IMR-90 (cell line): ENCODE measurements around the gene NANOGP8. TPM values are rescaled to one million over a fixed set of nuclear protein-coding genes. Genes with fewer than 3 reads are reported as not detected.

Experiments
- ATAC-seq: fragments of 200-7000 bp; cut with Tn5 transposase; 2 replicates; pipeline ENCODE4 v1.9.1; 2020; ENCODE audit warnings: low read depth, mild to moderate bottlenecking, moderate library complexity
- BruUV-seq: library from RNA; stranded (reverse); fragments of 400-500 nt; replicated peaks from 2 replicates; lab custom pipeline; 2021; lab: Mats Ljungman, UMichigan
- CTCF ChIA-PET: fragments of 300-600 bp; formaldehyde crosslinking; extraction: SDS; loops from one replicate; lab custom pipeline; 2021; ENCODE audit warnings: antibody characterized with exemption; lab: Yijun Ruan, JAX
- POLR2A ChIA-PET: fragments of 300-600 bp; sonication (Branson Sonifier 250); formaldehyde crosslinking; loops from one replicate; lab custom pipeline; 2022; ENCODE audit warnings: antibody characterized with exemption; ENCODE audit not compliant: unreplicated experiment; lab: Charles Lee
- DNase-seq: peaks from one replicate; pipeline ENCODE4 v3.0.0; 2013
- H2AFZ ChIP-seq: replicated peaks from 2 replicates; pipeline ENCODE3; 2013; ENCODE audit warnings: low read length, mild to moderate bottlenecking; ENCODE audit not compliant: poor library complexity
- H2AK5ac ChIP-seq: 2 replicates; pipeline ENCODE4 v1.6.1; 2013; ENCODE audit warnings: low read depth, low read length, inconsistent platforms
- H2AK9ac ChIP-seq: replicated peaks from 2 replicates; pipeline ENCODE3; 2013; ENCODE audit warnings: mild to moderate bottlenecking, low read depth, low read length, moderate library complexity; ENCODE audit not compliant: poor library complexity
- H2BK120ac ChIP-seq: 2 replicates; pipeline ENCODE4 v1.6.1; 2013; ENCODE audit warnings: low read depth, low read length, inconsistent platforms
- H2BK15ac ChIP-seq: 3 replicates; pipeline ENCODE4 v1.6.1; 2013; ENCODE audit warnings: low read depth, low read length, inconsistent platforms
- H2BK20ac ChIP-seq: 2 replicates; pipeline ENCODE4 v1.6.1; 2013; ENCODE audit warnings: low read depth, mild to moderate bottlenecking, inconsistent platforms, low read length, moderate library complexity
- H2BK5ac ChIP-seq: 2 replicates; pipeline ENCODE4 v1.6.1; 2013; ENCODE audit warnings: mild to moderate bottlenecking, low read depth, low read length, inconsistent platforms; ENCODE audit not compliant: poor library complexity, severe bottlenecking
- H3K14ac ChIP-seq: replicated peaks from 2 replicates; pipeline ENCODE4 v1.6.1; 2013; ENCODE audit warnings: low read depth, low read length, inconsistent platforms
- H3K18ac ChIP-seq: 2 replicates; pipeline ENCODE4 v1.6.1; 2013; ENCODE audit warnings: low read depth, low read length, control low read depth
- H3K23ac ChIP-seq: 2 replicates; pipeline ENCODE4 v1.6.1; 2013; ENCODE audit warnings: low read depth, low read length, inconsistent platforms
- H3K27ac ChIP-seq: 2 replicates; pipeline ENCODE4 v1.5.1; 2013; ENCODE audit warnings: mild to moderate bottlenecking, control low read depth, low read length; ENCODE audit not compliant: insufficient read depth
- H3K27me3 ChIP-seq: 2 replicates; pipeline ENCODE4 v1.6.1; 2013; ENCODE audit warnings: low read length; ENCODE audit not compliant: control insufficient read depth, insufficient read depth
- H3K36me3 ChIP-seq: 2 replicates; pipeline ENCODE4 v1.6.1; 2013; ENCODE audit warnings: low read length, mixed read lengths; ENCODE audit not compliant: control insufficient read depth, insufficient read depth
- H3K4ac ChIP-seq: 2 replicates; pipeline ENCODE4 v1.6.1; 2013; ENCODE audit warnings: low read depth, low read length, inconsistent platforms
- H3K4me1 ChIP-seq: 2 replicates; pipeline ENCODE4 v1.6.1; 2013; ENCODE audit warnings: low read length, mixed read lengths; ENCODE audit not compliant: control insufficient read depth, insufficient read depth
- H3K4me2 ChIP-seq: 2 replicates; pipeline ENCODE4 v1.6.1; 2013; ENCODE audit warnings: low read depth, mild to moderate bottlenecking, control low read depth, low read length, moderate library complexity
- H3K4me3 ChIP-seq: 2 replicates; pipeline ENCODE4 v1.5.1; 2013; ENCODE audit warnings: low read depth, mild to moderate bottlenecking, control low read depth, low read length, moderate library complexity; ENCODE audit not compliant: insufficient read depth
- H3K56ac ChIP-seq: 2 replicates; pipeline ENCODE4 v1.6.1; 2013; ENCODE audit warnings: low read length, inconsistent platforms; ENCODE audit not compliant: insufficient read depth; ENCODE audit errors: extremely low read depth
- H3K79me1 ChIP-seq, 2 experiments: 2 replicates each; pipeline ENCODE4 v1.6.1; 2013; ENCODE audit warnings: low read length in 2 of 2, inconsistent platforms in 1 of 2, low read depth in 1 of 2
- H3K9ac ChIP-seq: 2 replicates; pipeline ENCODE4 v1.6.1; 2013; ENCODE audit warnings: low read depth, low read length, control low read depth
- H3K9me1 ChIP-seq: 2 replicates; pipeline ENCODE4 v1.6.1; 2013; ENCODE audit warnings: low read length, inconsistent platforms; ENCODE audit not compliant: insufficient read depth
- H3K9me3 ChIP-seq: 2 replicates; pipeline ENCODE4 v1.6.1; 2013; ENCODE audit warnings: low read length; ENCODE audit not compliant: control insufficient read depth, insufficient read depth
- H4K20me1 ChIP-seq: 2 replicates; pipeline ENCODE4 v1.6.1; 2013; ENCODE audit warnings: low read length, inconsistent platforms; ENCODE audit not compliant: insufficient read depth
- H4K5ac ChIP-seq: 2 replicates; pipeline ENCODE4 v1.6.1; 2013; ENCODE audit warnings: mild to moderate bottlenecking, low read depth, low read length, control low read depth
- H4K8ac ChIP-seq, 2 experiments: 2 replicates each; pipeline ENCODE4 v1.6.1; 2013; ENCODE audit warnings: low read depth in 2 of 2, low read length in 2 of 2, control low read depth in 1 of 2, inconsistent platforms in 1 of 2
- H4K91ac ChIP-seq: 2 replicates; pipeline ENCODE4 v1.6.1; 2013; ENCODE audit warnings: low read depth, low read length, inconsistent platforms; ENCODE audit not compliant: insufficient read depth
- BHLHE40 ChIP-seq: fragments of 150-350 bp; IDR thresholded peaks from 2 replicates; pipeline ENCODE4 v1.6.1; 2016; ENCODE audit warnings: mild to moderate bottlenecking, low read depth, low read length
- CEBPB ChIP-seq: IDR thresholded peaks from 2 replicates; pipeline ENCODE4 v1.6.1; 2012; ENCODE audit warnings: low read depth, low read length, improper control_type of control experiment
- CHD1 ChIP-seq: IDR thresholded peaks from 2 replicates; pipeline ENCODE4 v1.6.1; 2012; ENCODE audit warnings: low read depth, low read length, improper control_type of control experiment
- CTCF ChIP-seq: conservative IDR thresholded peaks from 2 replicates; pipeline ENCODE4 v1.5.1; 2012; ENCODE audit warnings: mild to moderate bottlenecking, low read depth, low read length, improper control_type of control experiment
- FOS ChIP-seq: fragments of 150-350 bp; IDR thresholded peaks from 2 replicates; pipeline ENCODE4 v1.6.1; 2016; ENCODE audit warnings: low read depth, low read length
- MAZ ChIP-seq: IDR thresholded peaks from 2 replicates; pipeline ENCODE4 v1.6.1; 2012; ENCODE audit warnings: low read depth, mild to moderate bottlenecking, low read length, improper control_type of control experiment, moderate library complexity, borderline replicate concordance
- MXI1 ChIP-seq: IDR thresholded peaks from 2 replicates; pipeline ENCODE4 v1.6.1; 2012; ENCODE audit warnings: low read depth, mild to moderate bottlenecking, low read length, moderate library complexity, borderline replicate concordance
- POLR2A ChIP-seq: IDR thresholded peaks from 2 replicates; pipeline ENCODE4 v1.6.1; 2012; ENCODE audit warnings: mild to moderate bottlenecking, low read depth, low read length
- WGBS, 2 experiments: methylation state at CpG; one replicate each; pipeline versions ENCODE4 v1.1.5 to v1.1.7; 2013; ENCODE audit warnings: missing lambda C conversion rate in 2 of 2; ENCODE audit not compliant: insufficient read length in 1 of 2; ENCODE audit errors: extremely low coverage in 2 of 2; 5-methylcytosine and 5-hydroxymethylcytosine counted together
- dilution Hi-C: fragments of 300-500 bp; cut with HindIII; formaldehyde crosslinking; loops from one replicate; pipeline ENCODE4 v1.14.3; 2018; ENCODE audit warnings: low sequenced_read_pairs; ENCODE audit not compliant: unreplicated experiment
- in situ Hi-C: fragments of 300-500 bp; cut with MboI; formaldehyde crosslinking; loops from 3 replicates; pipeline ENCODE4 v1.14.3; 2019; ENCODE audit warnings: low sequenced_read_pairs, inconsistent platforms, mixed read lengths
- intact Hi-C: fragments of 100-400 bp; cut with micrococcal nuclease; formaldehyde crosslinking; loops from 2 replicates; pipeline ENCODE4 v1.10.0; 2022
- polyA plus RNA-seq, 3 experiments: library from polyadenylated mRNA; depleted of rRNA; stranded (reverse); fragments of >200 nt; gene quantifications; 2 replicates each; pipeline ENCODE4 v1.2.3, GENCODE V29; 2012; ENCODE audit warnings: low replicate concordance in 1 of 3
- total RNA-seq: library from RNA; depleted of rRNA; stranded (reverse); fragments of >200 nt; gene quantifications from 2 replicates; pipeline ENCODE4 v1.2.3, GENCODE V29; 2012

Gene NANOGP8
- total and polyA plus RNA-seq, 2 of the 4 experiments (the other 2 are of a cell fraction), result not detected

GRCh38 chr15:35095941-35096340 is 10.8 kb upstream of the NANOGP8 start:
- no peak for ATAC-seq
- no peak overlapping the region for H3K56ac ChIP-seq
- intact Hi-C loops (loop anchor here (5.0 kb wide), 1 partner anchor 171 kb away; no protein-coding TSS in a partner anchor), in situ Hi-C loops (no loop called here), dilution Hi-C loops (no loop called here)
- no peaks in the 10 kb centered on the region for H3K79me1 ChIP-seq
- H3K9me1 ChIP-seq, result no peaks in the 10 kb centered on the region
- H2BK15ac ChIP-seq, result no peak overlapping the region
- no peak overlapping the region for H4K8ac ChIP-seq
- no peak overlapping the region for H3K14ac ChIP-seq
- H3K4me3 ChIP-seq, result no peak overlapping the region
- H4K20me1 ChIP-seq, result no peaks in the 10 kb centered on the region
- H2AK5ac ChIP-seq, result no peak overlapping the region
- H4K5ac ChIP-seq, result no peak overlapping the region
- no peak for DNase-seq
- CTCF ChIA-PET, result no interaction called here
- H2BK5ac ChIP-seq, result no peak overlapping the region
- no peak overlapping the region for H2BK20ac ChIP-seq
- POLR2A ChIA-PET, result no interaction called here
- no peak overlapping the region for H2BK120ac ChIP-seq
- BruUV-seq, result no TSS peak
- H2AFZ ChIP-seq, result no peak overlapping the region
- no peaks in the 10 kb centered on the region for H3K27me3 ChIP-seq
- H3K4ac ChIP-seq, result no peak overlapping the region
- TF ChIP-seq BHLHE40 (no peak), MAZ (no peak), FOS (no peak), CHD1 (no peak), CTCF (no peak), CEBPB (no peak), MXI1 (no peak), POLR2A (no peak)
- no peak overlapping the region for H4K91ac ChIP-seq
- H3K27ac ChIP-seq, result no peak overlapping the region
- H3K23ac ChIP-seq, result no peak overlapping the region
- H3K4me1 ChIP-seq, result no peaks in the 10 kb centered on the region
- no peak overlapping the region for H3K18ac ChIP-seq
- H3K9ac ChIP-seq, result no peak overlapping the region
- WGBS, 2 experiments, result no CpG with 5 or more reads among the region's 4 CpGs
- H2AK9ac ChIP-seq, result no peak overlapping the region
- H3K4me2 ChIP-seq, result no peak overlapping the region
- no peaks in the 10 kb centered on the region for H3K36me3 ChIP-seq
- no peaks in the 10 kb centered on the region for H3K9me3 ChIP-seq
